ENCODE results near the gene KRT36. TPM values are rescaled to one million over a fixed set of nuclear protein-coding genes. Genes with fewer than 3 reads are reported as not detected.
A peak's percentile ranks its signal among the peaks of the same experiment; 100 is the strongest.

Gene KRT36
- total RNA-seq, result not detected in 2 replicates
- polyA plus RNA-seq, result 0.04 and 0.11 TPM in 2 replicates
- 0.04 TPM in 1 of 2 replicates, not detected in the other for polyA plus RNA-seq (2011; cell fraction: cytosol; rRNA removed)
- 0.09 TPM in 1 of 2 replicates, not detected in the other for polyA plus RNA-seq (2011; cell fraction: nucleus; rRNA removed)
- polyA plus RNA-seq (2012), result not detected in 2 replicates
- polyA minus RNA-seq, result 0.17 TPM in 1 of 2 replicates, not detected in the other
- not detected for polyA minus RNA-seq (2011; cell fraction: cytosol; rRNA and poly(A)+ RNA removed)
- polyA minus RNA-seq (2011; cell fraction: nucleus; rRNA and poly(A)+ RNA removed), result not detected in 2 replicates
- not detected for Bru-seq, nascent RNA
- percentile 10 among the genes with signal in this experiment for BruChase-seq, experiment 1, labeled RNA remaining after a 6-hour chase
- BruChase-seq, experiment 2, labeled RNA remaining after a 2-hour chase, result not detected
- long read RNA-seq, result 0 reads

DNA sequence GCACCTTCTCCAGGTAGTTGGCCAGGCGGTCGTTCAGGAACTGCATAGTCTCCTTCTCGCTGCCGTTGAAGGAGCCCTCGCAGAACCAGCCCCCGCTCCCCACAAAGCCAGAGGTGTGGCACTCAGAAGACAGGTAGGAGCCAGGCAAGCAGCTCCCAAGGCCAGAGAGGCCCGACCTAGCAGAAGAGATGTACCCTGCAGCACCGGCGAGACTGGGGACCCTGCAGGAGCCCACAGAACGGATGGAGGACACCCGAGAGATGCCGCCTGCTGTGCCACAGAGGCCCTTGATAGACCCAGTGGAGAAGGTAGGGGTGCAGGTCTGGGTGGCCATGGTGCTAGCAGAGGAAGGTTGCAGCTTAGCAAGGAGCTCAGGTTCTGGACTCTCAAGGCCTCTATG, at the start of gene KRT36:
TSS of gene KRT36 (minus strand) at position 380 of the 400 bp plus-strand sequence. CDS start at position 334, 46 bp downstream.
- Histone ChIP-seq H3K9ac (replicated peaks; ENCODE audit: extremely low read depth, insufficient read depth, low read length) (no peak within 1 kb of the TSS), H3K4me1 (ENCODE audit: control insufficient read depth, extremely low read depth, insufficient read depth, low read length) (peaks cover 18% of the 10 kb centered on the region), H3K4me3 (replicated peaks in 1 of 3; ENCODE audit: insufficient read depth in 1 of 3, low read depth in 1 of 3, low read length in 3 of 3) (no peak within 1 kb of the TSS), H3K9me1 (replicated peaks; ENCODE audit: control insufficient read depth, extremely low read depth, insufficient read depth, low read length) (no peaks in the 10 kb centered on the region), H3K27me3 (ENCODE audit: control insufficient read depth in 2 of 2, insufficient read depth in 2 of 2, low read length in 2 of 2) (no peaks in the 10 kb centered on the region), H3K36me3 (ENCODE audit: control insufficient read depth in 2 of 2, extremely low read depth in 1 of 2, insufficient read depth in 2 of 2, low read length in 2 of 2) (no peaks in the 10 kb centered on the region), H4K20me1 (replicated peaks; ENCODE audit: control insufficient read depth, extremely low read depth, insufficient read depth, low read length) (no peaks in the 10 kb centered on the region), H3K4me2 (ENCODE audit: insufficient read depth, low read length) (no peak within 1 kb of the TSS), H2AFZ (ENCODE audit: low read depth, low read length) (peak within 1 kb of the TSS; percentile 26), H3K9me3 (replicated peaks; ENCODE audit: control insufficient read depth, insufficient read depth, low read length) (no peaks in the 10 kb centered on the region), H3K27ac (ENCODE audit: insufficient read depth, low read depth, low read length) (no peak within 1 kb of the TSS), H3K79me2 (ENCODE audit: control insufficient read depth, insufficient read depth, low read length) (no peaks in the 10 kb centered on the region)
- CTCF ChIA-PET, result interaction anchor here (1.0 to 22.3 kb wide), 4 partner anchors 61 to 580 kb away, joined by 3 to 350 read pairs (median 30); no protein-coding TSS in a partner anchor
- dilution Hi-C loops (cut with MboI; ENCODE audit: extremely low pct_ligation_motif_present, low sequenced_read_pairs) (no loop called here), intact Hi-C loops (cut with micrococcal nuclease) (no loop called here)
- FAIRE-seq (no peak), DNase-seq (ENCODE audit: low read depth, low spot score) (no peak)
- BruUV-seq (replicated peaks), result no TSS peak
- TF ChIP-seq FOS (IDR thresholded peaks at IDR 0.05; ENCODE audit: borderline replicate concordance, insufficient read depth, low read length) (no peak), JUN (IDR thresholded peaks at IDR 0.05; ENCODE audit: borderline replicate concordance, insufficient read depth, insufficient read length, low read depth) (no peak), POLR2A (IDR thresholded peaks at IDR 0.05; ENCODE audit: low read depth, low read length) (no peak), MYC (IDR thresholded peaks at IDR 0.05; ENCODE audit: low read depth, low read length) (no peak), EZH2 (IDR thresholded peaks at IDR 0.05; ENCODE audit: borderline replicate concordance, low read depth, low read length, severe bottlenecking) (no peak), GATA2 (IDR thresholded peaks at IDR 0.05; ENCODE audit: insufficient read depth, insufficient read length, low read depth, low read length) (no peak), POLR2AphosphoS5 (IDR thresholded peaks at IDR 0.05; ENCODE audit: insufficient read depth, low read depth, low read length) (no peak)
- TF ChIP-seq, protein P1, sequence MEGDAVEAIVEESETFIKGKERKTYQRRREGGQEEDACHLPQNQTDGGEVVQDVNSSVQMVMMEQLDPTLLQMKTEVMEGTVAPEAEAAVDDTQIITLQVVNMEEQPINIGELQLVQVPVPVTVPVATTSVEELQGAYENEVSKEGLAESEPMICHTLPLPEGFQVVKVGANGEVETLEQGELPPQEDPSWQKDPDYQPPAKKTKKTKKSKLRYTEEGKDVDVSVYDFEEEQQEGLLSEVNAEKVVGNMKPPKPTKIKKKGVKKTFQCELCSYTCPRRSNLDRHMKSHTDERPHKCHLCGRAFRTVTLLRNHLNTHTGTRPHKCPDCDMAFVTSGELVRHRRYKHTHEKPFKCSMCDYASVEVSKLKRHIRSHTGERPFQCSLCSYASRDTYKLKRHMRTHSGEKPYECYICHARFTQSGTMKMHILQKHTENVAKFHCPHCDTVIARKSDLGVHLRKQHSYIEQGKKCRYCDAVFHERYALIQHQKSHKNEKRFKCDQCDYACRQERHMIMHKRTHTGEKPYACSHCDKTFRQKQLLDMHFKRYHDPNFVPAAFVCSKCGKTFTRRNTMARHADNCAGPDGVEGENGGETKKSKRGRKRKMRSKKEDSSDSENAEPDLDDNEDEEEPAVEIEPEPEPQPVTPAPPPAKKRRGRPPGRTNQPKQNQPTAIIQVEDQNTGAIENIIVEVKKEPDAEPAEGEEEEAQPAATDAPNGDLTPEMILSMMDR (IDR thresholded peaks at IDR 0.05; ENCODE audit: extremely low read depth in 1 of 2, insufficient read depth in 1 of 2, low read depth in 1 of 2, low read length in 2 of 2), result no peak
- TF ChIP-seq, protein P2, sequence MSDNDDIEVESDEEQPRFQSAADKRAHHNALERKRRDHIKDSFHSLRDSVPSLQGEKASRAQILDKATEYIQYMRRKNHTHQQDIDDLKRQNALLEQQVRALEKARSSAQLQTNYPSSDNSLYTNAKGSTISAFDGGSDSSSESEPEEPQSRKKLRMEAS (IDR thresholded peaks at IDR 0.05; ENCODE audit: insufficient read depth, insufficient read length), result no peak
- POLR2A ChIA-PET, result no interaction called here

All from endothelial cell of umbilical vein (primary cell).